HepG2 (cell line): ENCODE measurements around the gene CCBE1. TPM values are rescaled to one million over a fixed set of nuclear protein-coding genes. Genes with fewer than 3 reads are reported as not detected.

Source experiments
- ATAC-seq: fragments of 200-7000 bp; cut with Tn5 transposase; 3 replicates; pipeline ENCODE4 v1.9.1; 2020; ENCODE audit warnings: mild to moderate bottlenecking, moderate library complexity
- BruUV-seq: library from RNA; stranded (reverse); fragments of 400-500 nt; replicated peaks from 2 replicates; lab custom pipeline; 2021; lab: Mats Ljungman, UMichigan
- CTCF ChIA-PET: fragments of 300-600 bp; formaldehyde crosslinking; extraction: SDS; loops from one replicate; lab custom pipeline; 2021; ENCODE audit warnings: low total read pairs, inconsistent platforms, low intra/inter-chr PET ratio; lab: Yijun Ruan, JAX
- POLR2A ChIA-PET: fragments of 350-600 bp; sonication (Branson Sonifier 250); formaldehyde crosslinking; loops from one replicate; lab custom pipeline; 2020; ENCODE audit warnings: antibody characterized with exemption, inconsistent platforms; lab: Yijun Ruan, JAX
- DNase-seq: peaks from one replicate; pipeline ENCODE4 v3.0.0-alpha.2; 2015; ENCODE audit warnings: low spot score
- FAIRE-seq: peaks from 3 replicates; lab custom pipeline; 2011; peaks lifted over from hg19 to GRCh38; lab: Jason Lieb, UNC
- H2AFZ ChIP-seq: one replicate; pipeline ENCODE4 v1.6.1; 2011; ENCODE audit warnings: low read length, inconsistent platforms
- H3K27ac ChIP-seq: fragments of 300-600 bp; 3 replicates; pipeline ENCODE4 v1.8.0; 2011; ENCODE audit warnings: mixed run types, mild to moderate bottlenecking, mixed read lengths, low read length, inconsistent platforms; ENCODE audit not compliant: insufficient read depth; ENCODE audit errors: extremely low read length
- H3K27me3 ChIP-seq, 2 experiments: fragments of 200-600 bp in 1 of 2; 2 replicates in 1 of 2; 3 replicates in 1 of 2; pipeline versions ENCODE4 v1.6.0 to v1.8.0; 2011; ENCODE audit warnings: low read length in 2 of 2, mild to moderate bottlenecking in 2 of 2, moderate library complexity in 2 of 2, inconsistent platforms in 1 of 2; ENCODE audit not compliant: insufficient read depth in 2 of 2, control insufficient read depth in 1 of 2
- H3K36me3 ChIP-seq, 2 experiments: fragments of 200-600 bp in 1 of 2; replicated peaks in 1 of 2; 2 replicates in 1 of 2; 3 replicates in 1 of 2; pipeline versions ENCODE4 v1.5.1 to v1.8.0; 2011; ENCODE audit warnings: low read length in 2 of 2, inconsistent platforms in 1 of 2; ENCODE audit not compliant: insufficient read depth in 2 of 2, control insufficient read depth in 1 of 2
- H3K4me1 ChIP-seq: 2 replicates; pipeline ENCODE4 v1.5.1; 2012; ENCODE audit warnings: low read length, inconsistent platforms; ENCODE audit not compliant: insufficient read depth
- H3K4me2 ChIP-seq: 2 replicates; pipeline ENCODE4 v1.6.0; 2011; ENCODE audit warnings: low read depth, low read length, inconsistent platforms
- H3K4me3 ChIP-seq, 3 experiments: fragments of 200-600 bp in 1 of 3; sonication (generic), shearing (Covaris generic) in 1 of 3; replicated peaks in 1 of 3; 2 replicates each; pipeline ENCODE4 v1.5.1; 2011 to 2016; ENCODE audit warnings: low read length in 3 of 3, inconsistent platforms in 2 of 3, low read depth in 2 of 3, mild to moderate bottlenecking in 2 of 3, control low read depth in 1 of 3, mixed read lengths in 1 of 3; ENCODE audit not compliant: insufficient read depth in 1 of 3
- H3K79me2 ChIP-seq: one replicate; pipeline ENCODE4 v1.6.1; 2011; ENCODE audit warnings: low read length, inconsistent platforms; ENCODE audit not compliant: insufficient read depth
- H3K9ac ChIP-seq: 2 replicates; pipeline ENCODE4 v1.6.0; 2011; ENCODE audit warnings: mild to moderate bottlenecking, low read depth, low read length, inconsistent platforms; ENCODE audit not compliant: insufficient read depth
- H3K9me3 ChIP-seq: 2 replicates; pipeline ENCODE4 v1.5.1; 2012; ENCODE audit warnings: mild to moderate bottlenecking, low read length
- H4K20me1 ChIP-seq: 2 replicates; pipeline ENCODE4 v1.6.0; 2011; ENCODE audit warnings: inconsistent platforms, mild to moderate bottlenecking, low read length, moderate library complexity; ENCODE audit not compliant: insufficient read depth
- GABPB1 ChIP-seq: IDR thresholded peaks from 2 replicates; pipeline ENCODE4 v1.6.1; 2016; ENCODE audit warnings: mild to moderate bottlenecking, missing genetic modification reagents, moderate library complexity, missing compliant biosample characterization
- HOXA5 ChIP-seq: sonication (generic); formaldehyde crosslinking; IDR thresholded peaks from 2 replicates; pipeline ENCODE4 v1.4.0; 2020; ENCODE audit warnings: missing genetic modification reagents
- IKZF1 ChIP-seq: fragments of 450-650 bp; IDR thresholded peaks from 2 replicates; pipeline ENCODE4 v1.7.1; 2016
- ZNF3 ChIP-seq: IDR thresholded peaks from 2 replicates; pipeline ENCODE4 v1.7.0; 2017; ENCODE audit warnings: inconsistent platforms
- ZNF609 ChIP-seq: sonication (generic); formaldehyde crosslinking; IDR thresholded peaks from 2 replicates; pipeline ENCODE4 v1.4.0; 2020; ENCODE audit warnings: mild to moderate bottlenecking, missing genetic modification reagents, borderline replicate concordance
- WGBS: methylation state at CpG from one replicate; pipeline ENCODE4 v1.1.6; 2017; ENCODE audit warnings: low lambda C conversion rate; 5-methylcytosine and 5-hydroxymethylcytosine counted together
- in situ Hi-C: cut with HindIII; loops from 2 replicates; pipeline ENCODE4 v1.10.0; 2017; ENCODE audit warnings: low pct_unique_long_range_greater_than_20kb; ENCODE audit not compliant: extremely low pct_ligation_motif_present
- intact Hi-C: fragments of 100-400 bp; cut with micrococcal nuclease; formaldehyde crosslinking; loops from one replicate; pipeline ENCODE4 v1.10.0; 2022; ENCODE audit not compliant: unreplicated experiment
- polyA plus RNA-seq, 8 experiments: library from polyadenylated mRNA; depleted of rRNA in 3 of 8; stranded (reverse) in 7 of 8; unstranded in 1 of 8; fragments of >200 nt; fragmentation: Illumina TruSeq in 4 of 8; extraction: Trizol in 4 of 8; gene quantifications; 2 replicates each; pipeline versions ENCODE4 v1.2.1 to v1.2.3, GENCODE V29; 2011 to 2016; ENCODE audit warnings: low read depth in 4 of 8, missing spikeins in 1 of 8, mixed read lengths in 1 of 8; ENCODE audit not compliant: insufficient read depth in 1 of 8
- total RNA-seq, 5 experiments: library from RNA; depleted of rRNA; stranded (reverse); fragments of >200 nt; fragmentation: Illumina TruSeq; extraction: Trizol; gene quantifications; 2 replicates each; pipeline ENCODE4 v1.2.3, GENCODE V29; 2016; ENCODE audit warnings: low read depth in 1 of 5
- TF ChIP-seq, protein P1 (sequence below): sonication (generic); formaldehyde crosslinking; IDR thresholded peaks from 2 replicates; pipeline ENCODE4 v1.4.0; 2020; ENCODE audit warnings: missing genetic modification reagents
- TF ChIP-seq, protein P2 (sequence below): sonication (generic); formaldehyde crosslinking; IDR thresholded peaks from 2 replicates; pipeline ENCODE4 v1.5.0; 2020; ENCODE audit warnings: mild to moderate bottlenecking, missing genetic modification reagents, moderate library complexity
- TF ChIP-seq, protein P3 (sequence below): sonication (generic); formaldehyde crosslinking; IDR thresholded peaks from 2 replicates; pipeline ENCODE4 v1.4.0; 2020; ENCODE audit warnings: missing genetic modification reagents, borderline replicate concordance

CCBE1 gene
- total and polyA plus RNA-seq, 2 of the 13 experiments (the other 11 are each of a cell fraction or from before 2014, with no cell fraction given) = not detected

DNA sequence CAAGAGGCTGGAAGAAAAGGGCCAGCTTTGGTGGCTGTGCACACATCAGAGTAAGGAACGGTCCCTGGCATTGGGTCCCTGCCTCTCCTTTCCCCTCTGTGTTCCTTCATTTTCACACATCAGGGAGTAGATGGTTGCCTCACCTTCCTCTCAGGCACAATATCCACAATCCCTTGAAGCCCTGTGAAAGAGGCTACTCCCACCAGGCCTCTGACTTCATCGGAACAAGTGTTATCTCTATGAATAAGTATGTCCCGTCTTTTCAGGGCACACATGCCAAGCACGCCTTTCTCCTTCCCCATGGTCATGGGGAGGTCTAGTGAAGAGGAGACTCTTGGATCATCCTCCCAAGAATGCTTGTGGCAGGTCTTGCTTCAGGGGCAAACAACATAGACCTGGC lies 277.0 kb downstream of the CCBE1 start:
- no TSS peak for BruUV-seq
- no peaks in the 10 kb centered on the region for H3K36me3 ChIP-seq
- no peak overlapping the region for H3K9ac ChIP-seq
- TF ChIP-seq HOXA5 (CRISPR knock-in tag) (no peak), ZNF3 (no peak), ZNF609 (no peak), GABPB1 (CRISPR knock-in tag) (no peak), IKZF1 (no peak)
- TF ChIP-seq, protein P1, sequence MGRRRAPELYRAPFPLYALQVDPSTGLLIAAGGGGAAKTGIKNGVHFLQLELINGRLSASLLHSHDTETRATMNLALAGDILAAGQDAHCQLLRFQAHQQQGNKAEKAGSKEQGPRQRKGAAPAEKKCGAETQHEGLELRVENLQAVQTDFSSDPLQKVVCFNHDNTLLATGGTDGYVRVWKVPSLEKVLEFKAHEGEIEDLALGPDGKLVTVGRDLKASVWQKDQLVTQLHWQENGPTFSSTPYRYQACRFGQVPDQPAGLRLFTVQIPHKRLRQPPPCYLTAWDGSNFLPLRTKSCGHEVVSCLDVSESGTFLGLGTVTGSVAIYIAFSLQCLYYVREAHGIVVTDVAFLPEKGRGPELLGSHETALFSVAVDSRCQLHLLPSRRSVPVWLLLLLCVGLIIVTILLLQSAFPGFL (CRISPR knock-in tag) = no peak
- TF ChIP-seq, protein P2, sequence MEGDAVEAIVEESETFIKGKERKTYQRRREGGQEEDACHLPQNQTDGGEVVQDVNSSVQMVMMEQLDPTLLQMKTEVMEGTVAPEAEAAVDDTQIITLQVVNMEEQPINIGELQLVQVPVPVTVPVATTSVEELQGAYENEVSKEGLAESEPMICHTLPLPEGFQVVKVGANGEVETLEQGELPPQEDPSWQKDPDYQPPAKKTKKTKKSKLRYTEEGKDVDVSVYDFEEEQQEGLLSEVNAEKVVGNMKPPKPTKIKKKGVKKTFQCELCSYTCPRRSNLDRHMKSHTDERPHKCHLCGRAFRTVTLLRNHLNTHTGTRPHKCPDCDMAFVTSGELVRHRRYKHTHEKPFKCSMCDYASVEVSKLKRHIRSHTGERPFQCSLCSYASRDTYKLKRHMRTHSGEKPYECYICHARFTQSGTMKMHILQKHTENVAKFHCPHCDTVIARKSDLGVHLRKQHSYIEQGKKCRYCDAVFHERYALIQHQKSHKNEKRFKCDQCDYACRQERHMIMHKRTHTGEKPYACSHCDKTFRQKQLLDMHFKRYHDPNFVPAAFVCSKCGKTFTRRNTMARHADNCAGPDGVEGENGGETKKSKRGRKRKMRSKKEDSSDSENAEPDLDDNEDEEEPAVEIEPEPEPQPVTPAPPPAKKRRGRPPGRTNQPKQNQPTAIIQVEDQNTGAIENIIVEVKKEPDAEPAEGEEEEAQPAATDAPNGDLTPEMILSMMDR (CRISPR knock-in tag) = no peak
- TF ChIP-seq, protein P3, sequence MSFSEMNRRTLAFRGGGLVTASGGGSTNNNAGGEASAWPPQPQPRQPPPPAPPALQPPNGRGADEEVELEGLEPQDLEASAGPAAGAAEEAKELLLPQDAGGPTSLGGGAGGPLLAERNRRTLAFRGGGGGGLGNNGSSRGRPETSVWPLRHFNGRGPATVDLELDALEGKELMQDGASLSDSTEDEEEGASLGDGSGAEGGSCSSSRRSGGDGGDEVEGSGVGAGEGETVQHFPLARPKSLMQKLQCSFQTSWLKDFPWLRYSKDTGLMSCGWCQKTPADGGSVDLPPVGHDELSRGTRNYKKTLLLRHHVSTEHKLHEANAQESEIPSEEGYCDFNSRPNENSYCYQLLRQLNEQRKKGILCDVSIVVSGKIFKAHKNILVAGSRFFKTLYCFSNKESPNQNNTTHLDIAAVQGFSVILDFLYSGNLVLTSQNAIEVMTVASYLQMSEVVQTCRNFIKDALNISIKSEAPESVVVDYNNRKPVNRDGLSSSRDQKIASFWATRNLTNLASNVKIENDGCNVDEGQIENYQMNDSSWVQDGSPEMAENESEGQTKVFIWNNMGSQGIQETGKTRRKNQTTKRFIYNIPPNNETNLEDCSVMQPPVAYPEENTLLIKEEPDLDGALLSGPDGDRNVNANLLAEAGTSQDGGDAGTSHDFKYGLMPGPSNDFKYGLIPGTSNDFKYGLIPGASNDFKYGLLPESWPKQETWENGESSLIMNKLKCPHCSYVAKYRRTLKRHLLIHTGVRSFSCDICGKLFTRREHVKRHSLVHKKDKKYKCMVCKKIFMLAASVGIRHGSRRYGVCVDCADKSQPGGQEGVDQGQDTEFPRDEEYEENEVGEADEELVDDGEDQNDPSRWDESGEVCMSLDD (CRISPR knock-in tag) = no peak
- TF ChIP-seq, all 625 proteins: peak for 0
- H4K20me1 ChIP-seq = no peaks in the 10 kb centered on the region
- intact Hi-C loops (no loop called here), in situ Hi-C loops (no loop called here)
- no peak overlapping the region for H3K4me3 ChIP-seq
- H3K4me2 ChIP-seq = no peak overlapping the region
- no peaks in the 10 kb centered on the region for H3K9me3 ChIP-seq
- 16% methylated on average over 3 of the region's 4 CpGs for WGBS
- no peak overlapping the region for H3K27ac ChIP-seq
- H2AFZ ChIP-seq = no peak overlapping the region
- FAIRE-seq (no peak), ATAC-seq (no peak), DNase-seq (no peak)
- no peaks in the 10 kb centered on the region for H3K79me2 ChIP-seq
- ChIA-PET CTCF (no interaction called here), POLR2A (no interaction called here)
- peaks cover 0 to 3% of the 10 kb centered on the region in 2 experiments; a peak in 1 of 5 replicates for H3K27me3 ChIP-seq
- no peaks in the 10 kb centered on the region for H3K4me1 ChIP-seq
